Astrocyte of the hippocampus (primary cell): ENCODE results near the gene CRYBA2.

Experiments used
- DNase-seq: peaks from one replicate; pipeline ENCODE4 v3.0.0; 2011; ENCODE audit warnings: low read depth, low spot score

The CRYBA2 gene

GRCh38 chr2:218982586-218983262, 10.5 kb downstream of the CRYBA2 start:
- DNase-seq = no peak

DNA sequence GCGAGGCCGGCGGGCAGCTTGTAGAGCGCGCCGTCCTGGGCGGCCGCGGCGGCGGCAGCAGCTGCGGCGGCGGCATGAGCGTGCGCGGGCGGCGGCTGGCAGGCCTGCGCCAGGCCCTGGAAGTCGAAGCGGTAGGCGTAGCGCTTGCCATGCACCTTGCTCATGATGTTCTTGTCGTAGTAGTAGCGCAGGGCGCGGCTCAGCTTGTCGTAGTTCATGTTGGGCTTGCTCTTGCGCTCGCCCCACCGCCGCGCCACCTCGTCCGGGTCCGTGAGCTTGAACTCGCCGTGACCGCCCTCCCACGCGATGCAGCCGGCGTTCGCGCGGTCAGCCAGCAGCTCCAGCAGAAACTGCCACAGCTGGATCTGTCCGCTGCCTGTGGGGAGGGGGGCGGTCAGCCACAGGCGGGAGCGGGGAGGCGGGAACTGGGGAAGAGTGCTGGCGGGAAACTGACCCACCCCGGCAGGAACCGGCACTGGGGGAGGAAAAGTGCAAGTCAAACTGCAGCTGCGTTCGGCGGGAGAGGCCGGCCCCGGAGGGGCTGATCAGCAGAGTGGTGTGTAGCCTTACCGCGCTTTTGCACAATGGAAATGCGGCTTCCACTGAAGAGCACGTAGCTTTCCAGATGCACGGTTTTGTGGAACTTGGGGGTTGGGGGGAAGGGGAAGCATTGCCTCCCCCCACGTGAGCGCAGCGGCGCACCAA, 11.2 kb downstream of the CRYBA2 start:
- peak; percentile 43 for DNase-seq

DNA sequence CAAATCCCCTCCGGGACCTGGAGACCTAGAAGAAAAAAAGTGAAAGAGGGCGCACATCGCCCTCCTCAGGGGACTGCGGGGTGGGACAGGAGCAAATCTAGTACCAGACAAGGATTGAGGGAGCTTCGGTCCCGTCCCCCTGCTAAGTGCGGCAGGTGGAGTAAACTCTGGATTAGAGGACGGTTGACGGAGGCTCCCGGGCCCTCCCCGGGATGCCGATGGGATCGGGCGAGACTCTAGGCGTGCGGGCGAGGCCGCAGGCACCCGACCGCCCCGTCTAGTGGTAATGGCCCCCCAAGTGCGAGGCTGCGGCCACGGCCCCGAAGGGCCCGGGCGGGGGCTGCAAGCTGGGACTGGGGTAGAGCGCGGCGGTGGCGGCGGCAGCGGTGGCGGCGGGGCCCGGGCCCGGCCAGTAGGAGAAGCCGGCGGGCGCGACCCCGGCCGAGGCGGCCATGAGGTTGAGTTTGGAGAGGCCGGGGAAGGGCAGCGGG, 11.8 kb downstream of the CRYBA2 start:
- DNase-seq = no peak

- DNase-seq = no peak
Measured at GRCh38 chr2:218980735-218981389, 12.4 kb downstream of the CRYBA2 start.

DNA sequence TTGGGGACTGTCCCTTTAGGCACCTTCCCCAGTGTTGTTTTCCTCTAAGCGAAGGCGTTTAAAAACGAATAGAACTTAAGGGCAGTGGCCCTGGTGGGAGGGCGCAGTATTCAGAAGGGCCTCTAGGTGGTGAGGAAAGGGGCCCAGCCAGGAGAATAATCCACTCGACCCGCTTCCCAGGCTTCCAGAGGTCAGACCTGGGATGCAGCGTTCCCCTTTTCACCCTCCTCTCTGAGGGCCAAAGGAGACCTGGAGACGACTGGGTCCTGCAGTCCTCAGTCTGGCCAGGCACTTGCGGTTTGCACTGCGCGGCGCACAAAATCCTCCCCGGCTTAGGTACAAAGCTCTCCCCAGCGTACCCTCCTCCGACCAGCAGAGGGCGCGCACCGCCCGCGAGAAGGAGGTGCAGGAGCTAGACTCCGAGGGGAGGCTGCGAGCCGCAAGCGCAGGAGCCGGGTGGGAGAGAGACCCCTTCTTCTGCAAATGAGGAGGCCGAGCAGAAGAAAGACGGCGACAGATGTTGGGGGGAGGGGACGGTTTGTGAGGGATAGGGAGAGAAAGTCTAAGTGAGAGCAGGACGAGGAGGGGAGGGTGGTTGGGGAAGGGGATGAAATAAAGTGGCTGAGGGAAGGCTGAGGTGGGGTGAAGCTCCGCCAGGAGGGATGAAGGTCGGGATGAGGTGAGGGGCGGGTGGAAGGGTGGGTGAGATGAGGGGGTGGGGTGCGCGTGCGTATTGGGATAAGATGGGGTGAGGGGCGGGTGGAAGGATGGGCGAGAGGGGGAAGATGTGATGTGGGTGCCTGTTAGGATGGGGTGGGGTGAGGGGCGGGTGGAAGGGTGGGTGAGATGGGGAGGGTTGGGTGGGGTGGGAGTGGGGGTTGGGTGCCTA, 13.1 kb downstream of the CRYBA2 start:
- DNase-seq = peak; percentile 90

DNA sequence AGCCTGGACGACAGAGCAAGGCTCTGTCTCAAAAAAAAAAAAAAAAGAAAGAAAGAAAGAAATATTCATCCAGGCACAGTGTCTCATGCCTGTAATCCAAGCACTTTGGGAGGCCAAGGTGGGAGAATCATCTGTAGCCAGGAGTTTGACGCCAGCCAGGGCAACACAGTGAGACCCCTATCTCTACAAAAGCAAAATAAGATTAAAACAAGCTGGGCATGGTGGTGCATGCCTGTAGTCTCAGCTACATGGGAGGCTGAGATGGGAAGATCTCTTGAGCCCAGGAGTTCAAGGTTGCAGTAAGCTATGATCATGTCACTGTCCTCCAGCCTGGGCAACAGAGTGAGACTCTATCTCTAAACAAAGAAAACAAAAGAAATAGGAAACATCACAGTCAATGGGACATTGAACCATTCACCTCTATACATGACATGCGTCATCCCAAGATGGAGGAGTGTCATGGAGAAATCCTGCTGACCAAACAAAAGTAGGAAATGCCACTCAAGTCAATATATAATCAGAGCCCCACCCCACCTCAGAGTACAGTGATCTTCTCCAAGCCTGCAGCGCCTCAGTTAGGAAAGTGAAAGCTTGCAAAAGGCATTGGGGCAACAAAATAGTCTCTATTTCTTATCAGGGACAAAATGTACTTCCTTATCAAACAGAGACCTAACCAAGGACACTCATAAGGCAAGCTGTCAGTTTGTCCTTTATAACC, 18.0 kb downstream of the CRYBA2 start:
- no peak for DNase-seq

- no peak for DNase-seq
Measured at GRCh38 chr2:218970894-218971293, 22.3 kb downstream of the CRYBA2 start.

DNA sequence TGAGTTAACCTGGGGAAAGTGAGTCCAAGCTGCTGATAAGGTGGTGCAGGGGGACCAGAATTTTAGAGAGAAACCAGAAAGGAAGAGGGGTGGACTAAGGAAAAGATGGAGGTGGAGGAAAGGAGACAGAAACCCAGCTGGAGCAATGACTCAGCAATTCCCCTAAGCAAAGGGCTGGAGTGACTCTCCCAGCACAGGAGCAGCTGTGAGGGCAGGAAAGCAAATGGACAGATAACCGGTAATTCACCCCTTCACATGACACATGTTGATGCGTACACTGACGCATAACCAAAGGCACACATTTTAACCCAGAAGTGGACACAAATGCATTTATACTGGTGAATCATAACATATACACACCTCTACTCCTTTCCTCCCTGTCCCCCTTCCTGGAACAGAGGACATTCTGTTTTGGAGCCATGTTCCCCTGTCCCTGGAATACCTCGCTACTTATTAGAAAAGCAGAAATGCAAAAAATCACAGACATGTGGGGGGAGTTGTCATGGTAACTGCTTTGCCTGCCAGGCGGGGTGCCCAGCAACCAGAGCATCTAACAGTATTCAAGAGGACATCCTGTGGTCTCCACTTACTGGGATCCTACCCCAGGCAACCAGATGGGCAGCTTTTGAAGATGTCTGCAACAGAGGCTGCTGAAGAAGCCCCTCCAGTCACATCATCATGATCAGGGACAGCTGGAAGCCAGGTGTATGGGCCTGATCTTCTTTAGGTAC, 29.0 kb downstream of the CRYBA2 start:
- DNase-seq = no peak

DNA sequence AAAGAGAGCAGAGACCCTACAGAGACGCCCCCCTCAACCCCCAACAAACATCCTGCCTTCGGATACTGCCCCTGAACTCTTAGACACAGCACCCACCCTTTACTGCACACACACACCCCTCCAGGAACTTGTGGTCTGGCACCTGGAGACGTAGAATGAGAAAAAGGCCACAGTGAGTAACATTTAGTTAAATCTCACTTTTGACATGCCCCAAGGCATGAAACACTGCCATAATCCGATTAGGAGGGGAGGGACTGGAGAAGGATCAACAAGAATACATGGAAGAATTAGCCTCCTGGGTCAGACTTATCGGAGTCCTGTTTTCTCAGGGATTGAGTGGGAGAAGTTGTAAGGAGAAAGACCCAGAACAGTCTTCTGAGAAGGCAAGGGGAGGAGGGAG, 29.6 kb downstream of the CRYBA2 start:
- no peak for DNase-seq

- DNase-seq = peak; percentile 76
Measured at GRCh38 chr2:218962859-218963492, 30.2 kb downstream of the CRYBA2 start.

- no peak for DNase-seq
Measured at GRCh38 chr2:218961651-218962570, 31.3 kb downstream of the CRYBA2 start.

DNA sequence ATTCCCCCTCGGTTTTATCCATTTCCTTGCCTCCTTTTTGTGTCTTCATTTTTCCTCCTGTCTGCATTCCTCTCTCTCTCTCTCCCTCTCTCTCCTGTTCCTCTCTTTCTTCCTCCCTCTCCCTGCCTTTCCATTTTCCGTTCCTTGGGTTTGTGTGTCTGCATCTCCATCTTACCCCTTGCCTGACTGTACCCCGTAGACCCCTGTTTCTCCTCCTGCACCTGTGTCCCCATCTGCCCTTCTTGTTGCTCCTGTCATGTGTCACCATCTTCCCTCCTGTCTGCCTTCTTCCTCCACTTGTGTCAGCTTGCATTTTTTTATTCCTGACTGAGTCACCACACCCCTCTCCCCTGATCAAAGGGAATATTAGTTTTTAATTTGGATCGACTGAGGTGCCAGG, 32.0 kb downstream of the CRYBA2 start:
- DNase-seq = no peak

DNA sequence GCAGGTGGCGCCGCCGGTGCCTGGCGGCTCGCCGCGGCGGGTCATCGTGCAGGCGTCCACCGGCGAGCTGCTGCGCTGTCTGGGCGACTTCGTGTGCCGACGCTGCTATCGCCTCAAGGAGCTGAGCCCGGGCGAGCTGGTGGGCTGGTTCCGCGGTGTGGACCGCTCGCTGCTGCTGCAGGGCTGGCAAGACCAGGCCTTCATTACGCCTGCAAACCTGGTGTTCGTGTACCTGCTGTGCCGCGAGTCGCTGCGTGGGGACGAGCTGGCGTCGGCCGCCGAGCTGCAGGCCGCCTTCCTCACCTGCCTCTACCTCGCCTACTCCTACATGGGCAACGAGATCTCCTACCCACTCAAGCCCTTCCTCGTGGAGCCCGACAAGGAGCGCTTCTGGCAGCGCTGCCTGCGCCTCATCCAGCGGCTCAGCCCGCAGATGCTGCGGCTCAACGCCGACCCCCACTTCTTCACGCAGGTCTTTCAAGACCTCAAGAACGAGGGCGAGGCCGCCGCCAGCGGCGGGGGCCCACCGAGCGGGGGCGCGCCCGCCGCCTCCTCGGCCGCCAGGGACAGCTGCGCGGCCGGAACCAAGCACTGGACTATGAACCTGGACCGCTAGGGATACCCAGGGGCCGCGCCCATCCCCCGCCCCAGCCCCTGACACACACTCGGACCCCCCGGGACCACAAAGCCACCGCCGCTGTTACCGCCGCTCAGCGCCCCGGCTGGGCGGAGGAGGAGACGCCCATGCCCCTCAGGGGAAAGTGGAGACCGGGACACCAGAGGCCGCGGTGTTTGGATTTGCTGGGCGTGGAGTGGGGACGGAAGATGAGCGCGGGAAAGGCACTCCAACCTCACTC, 32.7 kb downstream of the CRYBA2 start:
- no peak for DNase-seq

DNA sequence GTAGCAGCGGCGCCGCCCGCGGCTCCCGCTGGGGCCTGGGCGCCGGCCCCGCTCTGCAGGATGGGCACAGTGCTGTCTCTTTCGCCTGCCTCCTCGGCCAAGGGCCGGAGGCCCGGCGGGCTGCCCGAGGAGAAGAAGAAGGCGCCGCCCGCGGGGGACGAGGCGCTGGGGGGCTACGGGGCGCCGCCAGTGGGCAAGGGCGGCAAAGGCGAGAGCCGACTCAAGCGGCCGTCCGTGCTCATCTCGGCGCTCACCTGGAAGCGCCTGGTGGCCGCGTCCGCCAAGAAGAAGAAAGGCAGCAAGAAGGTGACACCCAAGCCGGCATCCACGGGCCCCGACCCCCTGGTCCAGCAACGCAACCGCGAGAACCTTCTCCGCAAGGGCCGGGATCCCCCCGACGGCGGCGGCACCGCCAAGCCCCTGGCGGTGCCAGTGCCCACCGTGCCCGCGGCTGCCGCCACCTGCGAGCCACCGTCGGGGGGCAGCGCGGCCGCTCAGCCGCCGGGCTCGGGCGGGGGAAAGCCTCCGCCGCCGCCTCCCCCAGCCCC, 33.4 kb downstream of the CRYBA2 start:
- no peak for DNase-seq

DNA sequence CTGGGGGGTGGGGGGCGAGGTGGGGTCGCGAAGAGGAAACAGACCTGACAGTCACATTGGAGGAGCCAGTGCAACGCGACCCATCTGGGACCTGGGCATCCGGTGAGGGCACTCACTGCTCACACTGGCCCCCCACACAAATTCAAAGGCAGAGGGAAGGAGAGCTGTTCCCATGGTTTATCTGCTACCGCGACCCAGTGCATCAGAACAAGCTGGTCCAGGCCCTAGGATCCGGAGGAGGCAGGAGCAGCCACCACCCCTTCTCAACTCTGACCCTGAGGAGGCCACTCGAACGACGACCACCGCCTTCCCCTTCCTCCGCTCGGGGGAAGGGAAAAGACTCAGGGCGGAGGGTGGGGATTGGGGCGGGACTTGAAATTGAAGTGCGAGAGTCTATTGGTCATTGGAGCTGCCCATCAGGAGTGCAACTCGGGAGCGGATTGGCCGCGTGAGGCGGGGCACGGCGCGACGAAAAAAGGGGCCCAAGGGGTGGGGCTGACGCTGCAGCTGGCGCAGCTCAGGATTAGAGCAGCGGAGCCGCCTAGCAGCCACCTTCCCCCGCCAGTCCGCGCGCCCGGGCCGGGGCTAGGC, 34.0 kb downstream of the CRYBA2 start, which contains the start of gene CDK5R2:
Gene CDK5R2, plus strand, starts transcription at position 526 of the 591 bp plus-strand sequence. CDS start 155 bp downstream, outside the sequence.
- peak; percentile 88 for DNase-seq

- DNase-seq = no peak
Measured at GRCh38 chr2:218958276-218958675, 34.9 kb downstream of the CRYBA2 start.

DNA sequence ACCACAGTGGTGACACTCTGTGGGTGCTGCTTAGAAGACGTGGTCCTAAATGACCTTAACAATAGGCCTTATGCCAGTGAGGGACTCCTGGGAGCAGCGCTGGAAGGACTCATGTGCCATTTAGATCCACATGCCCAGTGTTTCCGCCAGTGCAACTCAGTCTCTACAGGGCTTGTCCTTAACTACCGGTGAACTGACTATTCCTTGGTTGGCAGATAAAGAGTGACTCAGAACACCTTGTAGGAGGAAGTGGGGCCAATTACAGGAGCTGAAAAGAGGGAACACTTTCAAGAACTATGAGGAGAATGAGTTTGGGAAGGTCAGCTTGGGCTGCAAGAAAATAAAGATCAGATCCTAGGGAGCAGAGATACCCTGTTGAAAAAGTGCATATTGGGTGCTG, 35.6 kb downstream of the CRYBA2 start:
- DNase-seq = no peak
